GM23338 (cell line): Measurements from ENCODE around the gene LPCAT4.

Experiments
- CREB1 ChIP-seq: fragments of 250-450 bp; sonication (Bioruptor Pico); IDR thresholded peaks from 2 replicates; pipeline ENCODE4 v1.5.0; 2020; ENCODE audit warnings: low read depth, mild to moderate bottlenecking, moderate library complexity
- CTCF ChIP-seq, 2 experiments: fragments of 200-600 bp in 1 of 2; sonication (generic) in 1 of 2; conservative IDR thresholded peaks; 2 replicates each; pipeline versions ENCODE4 v1.5.1 to v1.6.1; 2016 to 2017; ENCODE audit warnings: antibody characterized with exemption in 2 of 2, low read depth in 2 of 2, mild to moderate bottlenecking in 2 of 2, moderate library complexity in 1 of 2
- ETS1 ChIP-seq: IDR thresholded peaks from 2 replicates; pipeline ENCODE4 v1.6.1; 2016; ENCODE audit warnings: antibody characterized with exemption
- EZH2 ChIP-seq: fragments of 200-600 bp; sonication (generic); IDR thresholded peaks from one replicate; pipeline ENCODE4 v1.8.0; 2017; ENCODE audit warnings: antibody characterized with exemption, mild to moderate bottlenecking, low read depth; ENCODE audit not compliant: unreplicated experiment
- EZH2phosphoT487 ChIP-seq: fragments of 200-600 bp; sonication (generic); IDR thresholded peaks from one replicate; pipeline ENCODE4 v1.8.1; 2018; ENCODE audit warnings: antibody characterized with exemption; ENCODE audit not compliant: unreplicated experiment
- JUNB ChIP-seq: IDR thresholded peaks from one replicate; pipeline ENCODE4 v1.6.1; 2016; ENCODE audit warnings: antibody characterized with exemption; ENCODE audit not compliant: unreplicated experiment
- NANOG ChIP-seq: IDR thresholded peaks from 2 replicates; pipeline ENCODE4 v1.6.1; 2016; ENCODE audit warnings: antibody characterized with exemption, borderline replicate concordance
- POLR2AphosphoS5 ChIP-seq: IDR thresholded peaks from 2 replicates; pipeline ENCODE4 v1.6.1; 2016; ENCODE audit warnings: antibody characterized with exemption, low read depth
- REST ChIP-seq: IDR thresholded peaks from one replicate; pipeline ENCODE4 v1.6.1; 2018; ENCODE audit warnings: antibody characterized with exemption; ENCODE audit not compliant: unreplicated experiment
- STAT1 ChIP-seq: IDR thresholded peaks from one replicate; pipeline ENCODE4 v1.6.1; 2016; ENCODE audit warnings: antibody characterized with exemption; ENCODE audit not compliant: unreplicated experiment
- ZNF114 ChIP-seq: fragments of 250-450 bp; sonication (Bioruptor Pico); IDR thresholded peaks from 2 replicates; pipeline ENCODE4 v1.5.0; 2020; ENCODE audit warnings: mild to moderate bottlenecking, moderate library complexity
- ZNF331 ChIP-seq: fragments of 250-450 bp; sonication (Bioruptor Pico); IDR thresholded peaks from 2 replicates; pipeline ENCODE4 v1.5.0; 2020; ENCODE audit warnings: low read depth, mild to moderate bottlenecking, moderate library complexity

GRCh38 chr15:34318277-34319079 is 48.5 kb downstream of the LPCAT4 start:
- no peak for TF ChIP-seq CTCF (conservative IDR thresholded peaks at IDR 0.05; ENCODE audit: low read depth in 2 of 2)
- no peak for TF ChIP-seq NANOG
- TF ChIP-seq ZNF114 (CRISPR knock-in tag), result no peak
- TF ChIP-seq EZH2phosphoT487, result no peak
- TF ChIP-seq EZH2, result no peak
- 0 out of 2 replicates have a peak, but pooled peaks have one; percentile 40 for TF ChIP-seq POLR2AphosphoS5
- TF ChIP-seq REST, result no peak
- TF ChIP-seq CREB1 (CRISPR knock-in tag), result no peak
- TF ChIP-seq ETS1, result no peak
- no peak for TF ChIP-seq ZNF331 (CRISPR knock-in tag)
- no peak for TF ChIP-seq STAT1
- no peak for TF ChIP-seq JUNB
